GM13976 (cell line): ENCODE data around the gene RAB40C.
A peak's percentile ranks its signal among the peaks of the same experiment; 100 is the strongest.

Experiments used
- DNase-seq: peaks from one replicate; pipeline ENCODE4 v3.0.0; 2012; ENCODE audit warnings: low spot score
- CTCF ChIP-seq: IDR thresholded peaks from 2 replicates; pipeline ENCODE4 v1.5.1; 2012; ENCODE audit warnings: borderline replicate concordance, mild to moderate bottlenecking; ENCODE audit not compliant: insufficient read depth; ENCODE audit errors: extremely low read depth, missing control alignments, control extremely low read depth
- in situ Hi-C: fragments of 300-500 bp; cut with MboI; formaldehyde crosslinking; loops from one replicate; pipeline ENCODE4 v1.12.0; 2022; ENCODE audit warnings: low sequenced_read_pairs, mixed read lengths, inconsistent platforms; ENCODE audit not compliant: unreplicated experiment

RAB40C gene

GRCh38 chr16:606656-607307 is 16.9 kb downstream of the RAB40C start:
- no peak for DNase-seq
- in situ Hi-C loops, result no loop called here
- no peak for TF ChIP-seq CTCF

GRCh38 chr16:608019-608418 is 18.2 kb downstream of the RAB40C start:
- no peak for TF ChIP-seq CTCF
- in situ Hi-C loops, result no loop called here
- no peak for DNase-seq

- DNase-seq, result no peak
- in situ Hi-C loops, result no loop called here
- no peak for TF ChIP-seq CTCF
Measured at GRCh38 chr16:609316-609715, 19.4 kb downstream of the RAB40C start.

- TF ChIP-seq CTCF, result no peak
- in situ Hi-C loops, result no loop called here
- DNase-seq, result no peak
Measured at GRCh38 chr16:609984-610383, 20.1 kb downstream of the RAB40C start.

- DNase-seq, result peak; percentile 69
- no peak for TF ChIP-seq CTCF
- in situ Hi-C loops, result no loop called here
Measured at GRCh38 chr16:610513-611381, 20.9 kb downstream of the RAB40C start.

GRCh38 chr16:615122-615521 is 25.3 kb downstream of the RAB40C start:
- no peak for TF ChIP-seq CTCF
- no peak for DNase-seq
- in situ Hi-C loops, result no loop called here
